HEK293 (cell line): ENCODE data around the gene POGZ.

Experiments
- CTCF ChIA-PET: fragments of 350-600 bp; formaldehyde crosslinking; extraction: SDS; loops from one replicate; lab custom pipeline; 2021; ENCODE audit warnings: antibody characterized with exemption; lab: Yijun Ruan, JAX
- POLR2A ChIA-PET: fragments of 300-600 bp; formaldehyde crosslinking; extraction: SDS; loops from one replicate; lab custom pipeline; 2020; ENCODE audit warnings: antibody characterized with exemption, inconsistent platforms; lab: Yijun Ruan, JAX
- H3K27ac ChIP-seq: fragments of 200-500 bp; sonication (Bioruptor generic); 2 replicates; pipeline ENCODE4 v1.5.1; 2014; ENCODE audit warnings: low read depth, low read length, control low read depth, inconsistent platforms; ENCODE audit errors: extremely low read depth
- H3K36me3 ChIP-seq, 2 experiments: fragments of 200-500 bp in 1 of 2; sonication (Bioruptor generic) in 1 of 2; 1 replicate in 1 of 2; 2 replicates in 1 of 2; pipeline ENCODE4 v1.5.1; 2014 to 2017; ENCODE audit warnings: inconsistent platforms in 2 of 2, low read length in 2 of 2; ENCODE audit not compliant: control insufficient read depth in 2 of 2, insufficient read depth in 1 of 2
- H3K4me1 ChIP-seq: fragments of 200-500 bp; sonication (Bioruptor generic); 2 replicates; pipeline ENCODE4 v1.5.1; 2014; ENCODE audit warnings: mild to moderate bottlenecking, low read length, inconsistent platforms; ENCODE audit not compliant: control insufficient read depth, insufficient read depth
- H3K4me3 ChIP-seq: 2 replicates; pipeline ENCODE4 v1.5.1; 2011; ENCODE audit warnings: low read depth, mild to moderate bottlenecking, control low read depth, low read length, moderate library complexity
- H3K9me3 ChIP-seq: fragments of 200-500 bp; sonication (Bioruptor generic); 2 replicates; pipeline ENCODE4 v1.5.1; 2014; ENCODE audit warnings: low read depth, low read length, inconsistent platforms; ENCODE audit not compliant: control insufficient read depth, insufficient read depth
- KLF8 ChIP-seq: fragments of 450-650 bp; formaldehyde crosslinking; IDR thresholded peaks from 2 replicates; pipeline ENCODE4 v1.5.1; 2016; ENCODE audit warnings: missing biosample characterization, missing genetic modification characterization
- SETDB1 ChIP-seq: IDR thresholded peaks from one replicate; pipeline ENCODE4 v1.6.1; 2017; ENCODE audit warnings: mild to moderate bottlenecking, low read length, moderate library complexity, mixed read lengths; ENCODE audit not compliant: insufficient read length
- TRIM28 ChIP-seq: IDR thresholded peaks from 2 replicates; pipeline ENCODE4 v1.6.1; 2011; ENCODE audit warnings: low read length, control low read depth, borderline replicate concordance
- ZFHX2 ChIP-seq: fragments of 450-650 bp; formaldehyde crosslinking; conservative IDR thresholded peaks from 2 replicates; pipeline ENCODE4 v1.5.1; 2016; ENCODE audit warnings: missing biosample characterization, missing genetic modification characterization
- ZNF341 ChIP-seq: fragments of 450-650 bp; formaldehyde crosslinking; IDR thresholded peaks from 2 replicates; pipeline ENCODE4; 2016; ENCODE audit warnings: low read depth, missing biosample characterization, missing genetic modification characterization
- ZNF366 ChIP-seq: fragments of 450-650 bp; formaldehyde crosslinking; conservative IDR thresholded peaks from 2 replicates; pipeline ENCODE4 v1.5.1; 2016; ENCODE audit warnings: missing biosample characterization, missing genetic modification characterization
- ZNF394 ChIP-seq: fragments of 450-650 bp; formaldehyde crosslinking; IDR thresholded peaks from 2 replicates; pipeline ENCODE4 v1.5.1; 2016; ENCODE audit warnings: missing biosample characterization, missing genetic modification characterization, mild to moderate bottlenecking, moderate library complexity, borderline replicate concordance
- ZNF433 ChIP-seq: fragments of 450-650 bp; formaldehyde crosslinking; IDR thresholded peaks from 2 replicates; pipeline ENCODE4 v1.5.1; 2016; ENCODE audit warnings: missing biosample characterization, missing genetic modification characterization, low read depth
- ZNF48 ChIP-seq: fragments of 450-650 bp; formaldehyde crosslinking; IDR thresholded peaks from 2 replicates; pipeline ENCODE4 v1.5.1; 2016; ENCODE audit warnings: missing biosample characterization, missing genetic modification characterization
- ZNF513 ChIP-seq: fragments of 450-650 bp; IDR thresholded peaks from 2 replicates; pipeline ENCODE4 v1.5.1; 2018; ENCODE audit warnings: missing biosample characterization, missing genetic modification characterization
- ZNF514 ChIP-seq: fragments of 450-650 bp; formaldehyde crosslinking; IDR thresholded peaks from 2 replicates; pipeline ENCODE4 v1.5.1; 2016; ENCODE audit warnings: missing biosample characterization, missing genetic modification characterization
- ZNF558 ChIP-seq: fragments of 450-650 bp; formaldehyde crosslinking; IDR thresholded peaks from 2 replicates; pipeline ENCODE4 v1.5.1; 2016; ENCODE audit warnings: missing biosample characterization, missing genetic modification characterization
- ZNF560 ChIP-seq: fragments of 450-650 bp; formaldehyde crosslinking; IDR thresholded peaks from 2 replicates; pipeline ENCODE4 v1.5.1; 2017; ENCODE audit warnings: missing biosample characterization, missing genetic modification characterization, borderline replicate concordance
- ZNF585B ChIP-seq: fragments of 450-650 bp; formaldehyde crosslinking; IDR thresholded peaks from 2 replicates; pipeline ENCODE4 v1.5.1; 2016; ENCODE audit warnings: missing biosample characterization, missing genetic modification characterization
- ZNF600 ChIP-seq: fragments of 450-650 bp; formaldehyde crosslinking; IDR thresholded peaks from 2 replicates; pipeline ENCODE4 v1.5.1; 2016; ENCODE audit warnings: missing biosample characterization, missing genetic modification characterization
- ZNF624 ChIP-seq: fragments of 450-650 bp; formaldehyde crosslinking; IDR thresholded peaks from 2 replicates; pipeline ENCODE4 v1.5.1; 2017; ENCODE audit warnings: missing biosample characterization, missing genetic modification characterization
- ZNF629 ChIP-seq: fragments of 450-650 bp; formaldehyde crosslinking; IDR thresholded peaks from 2 replicates; pipeline ENCODE4 v1.5.1; 2017; ENCODE audit warnings: missing biosample characterization, missing genetic modification characterization
- ZNF670 ChIP-seq: fragments of 450-650 bp; formaldehyde crosslinking; IDR thresholded peaks from 2 replicates; pipeline ENCODE4 v1.5.1; 2016; ENCODE audit warnings: missing biosample characterization, missing genetic modification characterization, low read depth
- ZNF677 ChIP-seq: fragments of 450-650 bp; IDR thresholded peaks from 2 replicates; pipeline ENCODE4 v1.5.0; 2018; ENCODE audit warnings: missing biosample characterization, mild to moderate bottlenecking, missing genetic modification characterization, moderate library complexity
- TF ChIP-seq, protein P1 (sequence below): fragments of 450-650 bp; formaldehyde crosslinking; IDR thresholded peaks from 2 replicates; pipeline ENCODE4 v1.5.1; 2016; ENCODE audit warnings: missing biosample characterization, missing genetic modification characterization

The POGZ gene

DNA sequence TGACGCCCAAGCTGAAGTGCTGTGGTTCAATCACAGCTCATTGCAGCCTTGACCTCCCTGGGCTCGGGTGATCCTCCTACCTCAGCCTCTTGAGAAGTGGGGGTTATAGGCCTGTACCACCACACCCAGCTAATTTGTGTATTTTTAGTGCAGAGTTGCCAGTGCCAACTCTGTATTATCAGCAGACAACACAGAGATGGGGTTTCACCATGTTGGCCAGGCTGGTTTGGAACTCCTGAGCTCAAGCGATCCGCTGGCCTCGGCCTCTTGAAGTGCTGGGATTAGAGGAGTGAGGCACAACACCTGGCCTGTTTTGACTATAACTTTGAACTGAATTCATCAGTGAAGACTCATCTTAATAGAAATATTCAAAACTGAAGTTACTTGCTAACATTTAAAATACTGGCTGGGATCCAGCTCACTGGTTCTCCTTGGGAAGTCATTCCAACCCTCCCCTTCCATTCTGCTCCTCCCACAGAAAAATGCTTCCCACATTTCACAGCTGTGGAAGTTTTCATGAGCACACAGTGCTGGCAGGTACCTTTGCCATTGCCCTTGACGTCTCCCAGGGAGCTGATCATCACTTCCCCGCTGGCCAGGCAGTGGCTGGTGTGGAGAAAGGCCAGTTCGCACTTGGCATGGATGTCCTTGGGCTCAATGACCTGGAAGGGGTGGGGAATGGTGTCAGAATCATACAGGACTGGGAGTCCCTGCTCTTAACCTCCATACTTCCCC is 91.5 kb downstream of the POGZ start:
- Histone ChIP-seq H3K36me3 (peaks cover 0 to 61% of the 10 kb centered on the region in 2 experiments; a peak in 2 of 3 replicates), H3K4me3 (no peak overlapping the region), H3K4me1 (peaks cover 12% of the 10 kb centered on the region), H3K27ac (no peak overlapping the region), H3K9me3 (no peaks in the 10 kb centered on the region)
- CTCF ChIA-PET: interaction anchor here (0.6 to 2.4 kb wide), 2 partner anchors 27 to 33 kb away, joined by 3 to 8 read pairs; no protein-coding TSS in a partner anchor
- POLR2A ChIA-PET: interaction anchor here (0.6 to 0.8 kb wide), 2 partner anchors 17 to 49 kb away, joined by 3 to 4 read pairs; no protein-coding TSS in a partner anchor
- TF ChIP-seq ZNF48 (tag by site-specific recombination) (no peak), ZNF585B (tag by site-specific recombination) (no peak), ZNF514 (tag by site-specific recombination) (no peak), ZNF433 (tag by site-specific recombination) (no peak), ZFHX2 (tag by site-specific recombination) (0 out of 2 replicates have a peak, but pooled peaks have one; percentile 17), ZNF677 (tag by site-specific recombination) (no peak)

DNA sequence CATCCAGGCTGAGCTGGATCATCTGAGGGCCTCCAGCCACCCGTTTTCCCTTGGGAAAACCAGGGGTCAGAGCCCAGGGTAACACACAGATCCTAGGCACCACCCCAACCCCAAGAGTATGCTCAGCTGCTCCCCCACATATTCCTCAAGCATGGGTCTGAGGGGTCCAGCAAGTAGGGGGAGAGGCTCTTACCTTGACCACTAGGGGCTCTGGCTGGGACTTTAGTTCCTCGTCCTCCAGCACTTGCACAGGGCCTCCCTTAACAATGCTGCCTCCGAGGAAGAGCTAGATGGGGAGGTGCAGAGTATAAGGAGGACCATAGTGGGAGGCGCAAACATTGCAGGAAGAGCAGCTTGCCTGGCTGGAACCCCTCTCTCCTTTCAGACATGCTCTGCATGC is 94.3 kb downstream of the POGZ start:
- TF ChIP-seq ZNF341 (tag by site-specific recombination) (peak; percentile 80), ZNF629 (no peak)
- TF ChIP-seq, all 188 proteins: peak for 1
- ChIA-PET CTCF (interaction anchor here (1.4 kb wide), 2 partner anchors 12 to 24 kb away, joined by 3 to 4 read pairs; no protein-coding TSS in a partner anchor), POLR2A (interaction anchor here (0.6 kb wide), 1 partner anchor 25 kb away, joined by 4 read pairs; no protein-coding TSS in a partner anchor)
- Histone ChIP-seq H3K36me3 (peaks cover 0 to 61% of the 10 kb centered on the region in 2 experiments; a peak in 2 of 3 replicates), H3K4me3 (no peak overlapping the region), H3K27ac (no peak overlapping the region), H3K4me1 (no peaks in the 10 kb centered on the region), H3K9me3 (no peaks in the 10 kb centered on the region)

DNA sequence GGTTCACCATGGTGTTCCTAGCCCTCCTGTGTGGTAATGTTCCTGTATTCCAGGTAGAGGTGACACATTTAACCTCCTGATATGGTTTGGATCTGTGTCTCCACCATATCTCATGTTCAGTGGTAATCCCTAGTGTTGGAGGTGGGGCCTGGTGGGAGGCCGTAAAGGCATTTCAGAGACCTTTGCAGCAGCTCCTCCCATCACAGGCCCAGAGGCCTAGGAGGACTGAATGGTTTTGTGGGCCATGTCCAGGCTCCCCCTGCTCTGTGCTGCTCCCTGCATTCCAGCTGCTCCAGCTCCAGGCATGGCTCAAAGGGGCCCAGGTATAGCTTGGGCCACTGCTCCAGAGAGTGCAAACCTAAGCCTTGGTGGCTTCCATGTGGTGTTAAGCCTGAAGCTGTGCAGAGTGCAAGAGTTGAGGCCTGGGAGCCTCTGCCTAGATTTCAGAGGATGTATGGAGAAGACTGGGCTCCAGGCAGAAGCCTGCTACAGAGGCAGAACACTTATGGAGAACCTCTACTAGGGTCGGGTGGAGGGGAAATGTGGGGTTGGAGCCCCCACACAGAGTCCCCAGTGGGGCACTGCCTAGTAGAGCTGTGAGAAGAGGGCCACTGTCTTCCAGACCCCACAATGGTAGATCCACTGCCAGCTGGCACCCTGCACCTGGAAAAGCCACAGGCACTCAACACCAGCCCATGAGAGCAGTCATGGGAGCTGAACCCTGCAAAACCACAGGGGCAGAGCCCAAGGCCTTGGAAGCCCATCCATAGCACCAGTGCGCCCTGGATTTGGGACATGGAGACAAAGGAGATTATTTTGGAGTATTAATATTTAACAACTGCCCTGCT is 96.8 kb downstream of the POGZ start:
- Histone ChIP-seq H3K9me3 (no peaks in the 10 kb centered on the region), H3K4me1 (no peaks in the 10 kb centered on the region), H3K4me3 (no peak overlapping the region), H3K27ac (no peak overlapping the region), H3K36me3 (peaks cover 0 to 38% of the 10 kb centered on the region in 2 experiments; a peak in 2 of 3 replicates)
- CTCF ChIA-PET: no interaction called here
- POLR2A ChIA-PET: no interaction called here
- TF ChIP-seq KLF8: no peak
- no peak for TF ChIP-seq ZNF560
- TF ChIP-seq ZNF585B (tag by site-specific recombination): peak; percentile 100
- TF ChIP-seq SETDB1: peak; percentile 89
- peak; percentile 73 for TF ChIP-seq ZNF394 (tag by site-specific recombination)
- TF ChIP-seq ZNF558 (tag by site-specific recombination): no peak
- TF ChIP-seq TRIM28: peak; percentile 95; the same call in 1 of the 2 replicates
- TF ChIP-seq, all 188 proteins: peak for 4

DNA sequence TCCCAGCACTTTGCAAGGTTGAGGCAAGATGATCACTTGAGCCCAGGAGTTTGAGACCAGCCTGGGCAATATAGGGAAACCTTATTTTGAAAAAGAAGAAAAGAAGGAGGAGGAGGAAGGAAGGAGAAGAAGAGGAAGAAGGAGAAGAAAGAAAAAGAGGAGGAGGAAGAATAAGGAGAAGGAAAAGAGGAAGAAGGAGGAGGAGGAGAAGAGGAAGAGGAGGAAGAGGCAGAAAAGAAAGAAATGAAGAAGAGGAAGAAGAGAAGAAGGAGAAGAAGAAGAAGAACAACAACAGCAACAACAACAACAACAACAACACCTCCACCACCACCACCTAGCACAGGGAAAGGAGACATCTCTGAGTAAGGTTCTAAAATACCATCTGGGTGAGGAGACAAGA is 97.4 kb downstream of the POGZ start:
- H3K27ac ChIP-seq: no peak overlapping the region
- H3K4me3 ChIP-seq: no peak overlapping the region
- ChIA-PET CTCF (no interaction called here), POLR2A (no interaction called here)
- peaks cover 0 to 36% of the 10 kb centered on the region in 2 experiments; a peak in 2 of 3 replicates for H3K36me3 ChIP-seq
- no peaks in the 10 kb centered on the region for H3K9me3 ChIP-seq
- TF ChIP-seq ZNF624 (tag by site-specific recombination) (no peak), ZNF600 (no peak), ZNF366 (peak; percentile 77), ZNF670 (no peak), ZNF513 (tag by site-specific recombination) (peak; percentile 82)
- TF ChIP-seq, protein P1, sequence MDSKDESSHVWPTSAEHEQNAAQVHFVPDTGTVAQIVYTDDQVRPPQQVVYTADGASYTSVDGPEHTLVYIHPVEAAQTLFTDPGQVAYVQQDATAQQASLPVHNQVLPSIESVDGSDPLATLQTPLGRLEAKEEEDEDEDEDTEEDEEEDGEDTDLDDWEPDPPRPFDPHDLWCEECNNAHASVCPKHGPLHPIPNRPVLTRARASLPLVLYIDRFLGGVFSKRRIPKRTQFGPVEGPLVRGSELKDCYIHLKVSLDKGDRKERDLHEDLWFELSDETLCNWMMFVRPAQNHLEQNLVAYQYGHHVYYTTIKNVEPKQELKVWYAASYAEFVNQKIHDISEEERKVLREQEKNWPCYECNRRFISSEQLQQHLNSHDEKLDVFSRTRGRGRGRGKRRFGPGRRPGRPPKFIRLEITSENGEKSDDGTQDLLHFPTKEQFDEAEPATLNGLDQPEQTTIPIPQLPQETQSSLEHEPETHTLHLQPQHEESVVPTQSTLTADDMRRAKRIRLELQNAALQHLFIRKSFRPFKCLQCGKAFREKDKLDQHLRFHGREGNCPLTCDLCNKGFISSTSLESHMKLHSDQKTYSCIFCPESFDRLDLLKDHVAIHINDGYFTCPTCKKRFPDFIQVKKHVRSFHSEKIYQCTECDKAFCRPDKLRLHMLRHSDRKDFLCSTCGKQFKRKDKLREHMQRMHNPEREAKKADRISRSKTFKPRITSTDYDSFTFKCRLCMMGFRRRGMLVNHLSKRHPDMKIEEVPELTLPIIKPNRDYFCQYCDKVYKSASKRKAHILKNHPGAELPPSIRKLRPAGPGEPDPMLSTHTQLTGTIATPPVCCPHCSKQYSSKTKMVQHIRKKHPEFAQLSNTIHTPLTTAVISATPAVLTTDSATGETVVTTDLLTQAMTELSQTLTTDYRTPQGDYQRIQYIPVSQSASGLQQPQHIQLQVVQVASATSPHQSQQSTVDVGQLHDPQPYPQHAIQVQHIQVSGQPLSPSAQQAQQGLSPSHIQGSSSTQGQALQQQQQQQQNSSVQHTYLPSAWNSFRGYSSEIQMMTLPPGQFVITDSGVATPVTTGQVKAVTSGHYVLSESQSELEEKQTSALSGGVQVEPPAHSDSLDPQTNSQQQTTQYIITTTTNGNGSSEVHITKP (tag by site-specific recombination): no peak
- H3K4me1 ChIP-seq: no peaks in the 10 kb centered on the region
